Thyroid gland (tissue), 4 donors: Measurements from ENCODE around the gene CEP72.

ENCODE experiments used
- CTCF ChIP-seq, 6 experiments: fragments of 200-600 bp in 3 of 6; fragments of 450-650 bp in 3 of 6; sonication (generic) in 3 of 6; IDR thresholded peaks; one replicate each; pipeline ENCODE4 v1.5.1; 2016 to 2019; ENCODE audit warnings: antibody characterized with exemption in 6 of 6, mild to moderate bottlenecking in 2 of 6, inconsistent platforms in 1 of 6, moderate library complexity in 1 of 6
- POLR2A ChIP-seq, 2 donors: fragments of 450-650 bp; IDR thresholded peaks; one replicate each; pipeline ENCODE4 v1.6.1; 2017; ENCODE audit warnings: antibody characterized with exemption in 2 of 2, mild to moderate bottlenecking in 2 of 2, moderate library complexity in 1 of 2

DNA sequence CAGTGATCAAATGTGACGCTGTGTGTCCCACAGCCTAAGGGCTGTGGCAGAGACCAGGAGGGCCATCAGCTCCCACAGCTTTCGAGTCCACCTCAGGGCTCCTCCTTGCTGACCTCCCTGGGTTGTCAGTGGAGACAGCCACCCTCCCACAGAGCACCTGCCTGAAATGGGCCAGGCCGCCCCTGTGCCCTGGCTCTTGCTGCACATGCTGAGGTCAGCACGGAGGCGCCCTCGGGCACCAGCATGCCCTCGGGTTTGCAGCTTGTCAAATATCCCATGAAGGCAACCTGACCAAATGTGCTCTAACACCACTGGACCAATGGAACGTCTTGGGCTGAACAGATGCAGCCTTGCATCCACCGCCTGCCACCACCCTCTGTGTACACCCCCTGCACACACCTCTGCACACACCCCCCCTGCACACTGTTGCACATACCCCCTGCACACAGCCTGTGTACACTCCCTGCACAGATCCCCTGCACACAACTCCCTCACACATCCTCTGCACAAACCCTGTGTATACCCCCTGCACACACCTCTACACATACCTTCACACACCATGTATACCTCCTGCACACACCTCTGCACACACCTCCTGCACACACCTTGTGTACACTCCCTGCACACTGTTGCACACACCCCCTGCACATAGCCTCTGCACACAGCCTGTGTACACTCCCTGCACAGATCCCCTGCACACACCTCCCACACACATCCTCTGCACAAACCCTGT lies 2.0 kb upstream of the CEP72 start:
- no peak for TF ChIP-seq CTCF (IDR thresholded peaks at IDR 0.05)
- no peak for TF ChIP-seq POLR2A (IDR thresholded peaks at IDR 0.05)
